EL (cell line): ENCODE data around the gene CLASP2.

Experiments used
- DNase-seq: peaks from one replicate; pipeline ENCODE4 v3.0.0-alpha.2; 2016

CLASP2 gene

DNA sequence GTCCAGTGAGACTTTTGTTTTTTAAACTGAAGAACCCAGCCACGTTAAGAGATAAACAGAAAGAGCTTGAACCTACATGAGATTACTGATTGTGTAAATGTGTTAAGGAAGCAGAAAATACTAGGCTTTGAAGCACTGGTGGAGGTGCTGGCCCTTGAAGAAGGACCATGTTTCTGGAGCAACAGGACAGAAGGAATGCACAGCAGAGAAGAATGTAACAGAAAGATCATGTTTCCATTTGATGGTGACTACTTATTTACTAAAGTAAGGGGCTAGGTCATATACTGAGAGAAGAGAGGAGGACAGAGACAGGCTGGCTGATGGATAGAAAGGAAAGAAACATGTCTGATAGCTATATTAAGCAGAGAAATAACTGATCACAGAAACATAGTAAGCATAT lies 88.8 kb downstream of the CLASP2 start:
- DNase-seq = no peak

DNA sequence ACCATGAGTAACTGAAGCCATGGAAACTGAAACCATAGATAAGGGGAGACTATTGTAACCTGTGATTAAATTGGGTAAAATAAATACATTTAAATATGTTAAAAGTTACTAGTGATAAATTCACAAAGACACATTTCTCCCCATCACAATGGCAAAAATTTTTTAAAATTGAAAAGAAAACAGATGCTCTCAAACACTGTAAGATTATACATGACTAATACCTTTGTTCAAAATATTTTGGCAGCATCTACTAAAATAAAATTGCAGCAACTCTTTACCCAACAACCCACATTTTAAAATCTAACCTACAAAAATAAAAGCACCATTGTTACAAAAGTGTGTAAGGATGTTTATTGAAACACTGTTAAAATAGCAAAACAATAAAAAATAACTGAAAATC lies 93.3 kb downstream of the CLASP2 start:
- DNase-seq = no peak

DNA sequence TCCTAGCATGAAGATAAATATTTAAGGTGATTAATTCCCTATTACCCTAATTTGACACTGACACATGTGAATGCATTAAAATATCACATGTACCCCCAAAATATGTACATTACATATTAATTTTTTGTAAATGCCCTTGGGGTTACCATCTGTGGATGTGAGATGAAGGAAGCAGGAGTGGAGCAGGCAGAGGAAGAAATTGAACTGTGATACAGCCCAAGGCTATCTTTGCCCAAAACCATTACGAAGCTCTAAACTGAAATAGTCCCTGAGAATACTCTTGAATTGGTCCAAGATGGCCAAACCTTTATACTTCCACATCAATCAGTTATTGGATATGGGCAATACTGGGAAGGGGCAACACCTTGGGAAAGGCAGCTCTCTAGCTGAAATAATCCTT lies 105.0 kb downstream of the CLASP2 start:
- no peak for DNase-seq

DNA sequence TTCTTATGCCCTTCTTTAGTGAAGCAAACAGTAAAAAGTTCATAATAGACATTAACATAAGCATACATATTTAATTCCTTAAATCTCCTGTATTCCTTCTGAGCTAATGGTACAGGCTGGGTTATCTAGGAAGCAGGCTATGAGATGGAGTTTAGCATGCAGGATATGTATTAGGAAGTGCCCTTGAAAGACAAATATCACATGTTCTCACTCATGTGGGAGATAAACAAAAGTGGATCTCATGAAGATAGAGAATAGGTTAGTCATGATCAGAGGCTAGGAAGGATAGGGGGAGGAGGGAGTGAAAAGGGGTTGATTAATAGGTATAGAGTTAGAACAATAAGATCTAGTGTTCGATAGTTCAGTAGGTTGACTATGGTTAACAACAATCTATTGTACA lies 105.4 kb downstream of the CLASP2 start:
- DNase-seq = no peak

DNA sequence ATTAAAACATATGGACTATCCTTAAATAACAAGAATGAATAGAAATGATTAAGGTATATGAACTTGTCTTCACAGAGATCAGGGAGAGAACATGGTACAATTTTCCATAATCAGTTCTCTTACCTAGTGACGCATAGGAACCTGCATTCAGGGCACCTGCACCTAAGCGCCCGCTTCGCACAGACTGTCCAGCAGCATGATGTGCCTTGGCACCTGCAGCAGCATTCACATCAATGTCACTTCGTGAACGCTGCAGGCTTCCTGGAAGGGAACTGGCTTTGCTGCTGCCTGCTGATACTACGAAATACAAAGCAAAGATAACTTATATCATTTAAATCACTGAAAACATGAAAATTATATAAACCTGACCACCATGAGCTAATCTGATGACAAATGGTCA lies 115.2 kb downstream of the CLASP2 start:
- no peak for DNase-seq

DNA sequence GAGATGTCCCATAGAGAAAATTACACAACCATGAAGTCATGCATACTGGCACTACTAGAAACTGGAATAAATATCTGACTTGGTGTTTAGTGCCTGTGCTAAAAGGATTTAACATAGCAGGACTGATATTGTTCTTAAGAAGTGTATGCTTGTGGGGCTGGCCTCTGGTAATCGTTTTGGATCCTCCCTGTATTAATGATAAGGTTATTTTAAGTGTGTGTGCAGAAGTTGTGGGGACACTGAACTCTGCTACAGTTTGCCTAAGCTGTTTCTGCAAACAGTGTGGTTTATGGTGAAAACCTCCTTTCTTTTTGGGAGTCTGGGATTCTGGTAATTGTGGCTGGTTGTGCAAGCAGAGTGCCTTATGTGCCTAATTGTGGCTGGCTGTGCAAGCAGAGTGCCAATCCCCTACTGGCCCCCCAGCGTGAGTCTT lies 120.8 kb downstream of the CLASP2 start:
- DNase-seq = no peak

DNA sequence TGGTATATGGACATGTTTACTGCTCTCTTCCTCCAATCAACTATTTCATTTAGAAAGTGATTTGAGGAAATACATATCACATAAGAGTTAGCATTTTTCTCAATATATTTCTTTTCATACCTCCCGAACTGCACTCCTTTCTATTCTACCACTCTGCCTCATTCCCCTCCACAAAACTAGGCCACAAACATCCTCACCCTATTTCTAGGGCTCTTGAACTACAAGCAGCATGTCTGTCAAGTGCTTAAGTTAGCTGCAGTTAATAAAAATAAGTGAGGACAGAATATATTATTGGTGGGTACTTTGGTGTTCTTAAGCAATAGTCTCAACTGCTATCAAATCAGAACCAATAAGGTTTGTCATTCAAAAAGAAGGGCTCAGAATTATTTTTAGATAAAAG lies 125.1 kb downstream of the CLASP2 start:
- DNase-seq = no peak

DNA sequence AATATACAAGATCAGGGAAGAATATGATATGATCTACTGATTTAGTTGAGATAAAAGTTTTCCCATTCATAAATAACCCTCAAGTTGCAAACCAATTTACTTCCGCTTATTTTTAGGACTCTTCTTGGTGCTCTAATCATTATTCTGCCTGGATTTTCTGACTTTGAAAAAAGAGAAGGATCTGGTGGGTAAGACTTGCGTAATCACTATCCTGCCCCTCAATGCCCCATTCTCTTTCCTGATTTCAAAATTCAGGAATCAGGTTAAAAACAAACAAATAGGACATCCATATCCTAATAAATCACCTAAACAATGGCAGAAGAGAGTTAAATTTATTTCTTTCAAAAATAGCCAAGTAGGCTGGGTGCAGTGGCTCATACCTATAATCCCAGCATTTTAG lies 127.5 kb downstream of the CLASP2 start:
- no peak for DNase-seq

DNA sequence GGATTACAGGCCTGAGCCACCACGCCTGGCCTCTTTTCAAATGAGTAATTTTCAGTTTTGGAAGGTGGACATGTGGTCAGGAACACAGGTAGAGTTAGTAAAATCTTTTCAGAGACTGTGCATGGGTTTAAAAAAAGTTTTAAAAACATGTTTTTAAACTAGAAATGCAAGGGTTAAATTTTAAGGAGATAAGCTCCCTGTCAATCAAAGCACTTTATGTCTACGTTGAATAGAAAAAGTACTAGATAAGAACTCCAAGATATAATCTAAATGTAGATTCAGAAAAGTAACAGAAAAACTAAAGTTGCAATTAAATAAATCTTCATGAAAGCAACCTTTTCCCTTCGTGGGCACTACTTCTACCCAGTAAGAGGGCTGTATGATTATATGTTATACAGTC lies 131.7 kb downstream of the CLASP2 start:
- DNase-seq = no peak

DNA sequence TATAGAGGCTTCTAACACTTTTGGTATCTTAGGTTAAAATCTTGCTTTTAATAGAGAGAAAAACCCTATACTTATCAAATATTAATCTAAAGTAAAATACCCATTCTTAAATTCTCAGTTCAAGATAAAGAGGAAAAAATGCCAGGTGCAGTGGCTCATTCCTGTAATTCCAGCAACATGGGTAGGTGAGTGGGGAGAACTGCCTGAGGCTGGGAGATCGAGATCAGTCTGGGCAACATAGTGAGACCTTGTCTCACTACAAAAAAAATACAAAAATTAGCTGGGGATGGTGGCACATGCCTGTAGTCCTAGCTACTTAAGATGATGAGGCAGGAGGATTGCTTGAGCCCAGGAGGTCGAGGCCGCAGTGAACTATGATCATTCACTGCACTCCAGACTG lies 135.8 kb downstream of the CLASP2 start:
- DNase-seq = no peak

DNA sequence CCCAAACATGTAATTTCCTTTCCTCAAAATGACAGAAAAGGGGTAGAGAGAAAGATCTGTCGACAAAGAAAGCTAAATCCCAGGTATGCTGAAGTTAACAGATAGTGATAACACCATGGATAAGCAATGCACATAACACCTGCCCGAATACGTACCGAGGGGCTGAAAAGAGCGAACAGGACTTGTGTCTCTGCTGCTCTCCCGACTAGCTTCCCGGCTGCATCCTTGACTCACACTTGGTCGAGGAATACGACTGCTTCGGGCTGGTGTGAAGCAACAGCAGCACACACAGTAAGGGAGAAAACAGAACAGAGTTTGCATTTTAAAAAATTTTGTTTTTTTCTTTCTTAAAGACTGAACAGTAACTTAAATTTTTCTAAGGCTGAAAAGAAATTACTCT lies 136.4 kb downstream of the CLASP2 start:
- no peak for DNase-seq

DNA sequence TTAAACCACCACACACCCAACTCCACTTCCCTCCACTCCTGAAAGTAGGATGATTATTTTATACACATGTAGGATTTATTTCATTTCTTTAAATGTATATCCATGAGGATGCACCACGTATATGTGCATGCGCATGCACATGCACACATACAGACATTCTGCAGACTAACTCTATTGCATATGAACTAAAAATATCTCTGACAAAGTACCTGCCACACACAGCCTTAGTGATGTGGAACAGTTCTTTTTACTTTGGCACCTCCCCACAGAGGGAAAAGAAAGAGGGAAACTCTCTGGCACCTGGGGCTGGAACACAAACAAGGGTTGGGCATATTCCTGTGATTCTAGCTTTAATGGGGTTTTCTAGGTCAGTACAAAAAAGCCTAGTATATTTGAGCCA lies 138.2 kb downstream of the CLASP2 start:
- no peak for DNase-seq

DNA sequence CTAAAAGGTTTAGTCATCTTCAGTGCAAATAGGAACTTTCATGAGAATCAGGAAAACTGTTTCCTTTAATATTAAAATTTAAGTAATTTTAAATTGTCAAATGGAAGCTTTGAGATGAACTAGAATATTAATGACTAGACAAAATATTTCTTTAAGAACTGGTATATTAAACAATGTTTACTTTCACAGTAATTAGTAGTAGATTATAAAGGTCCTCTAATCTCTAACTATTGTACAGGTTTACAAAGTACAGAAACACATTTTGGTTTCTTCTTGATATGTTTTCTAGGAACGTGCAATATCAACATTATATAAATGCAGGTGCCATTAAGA lies 138.9 kb downstream of the CLASP2 start:
- DNase-seq = no peak

DNA sequence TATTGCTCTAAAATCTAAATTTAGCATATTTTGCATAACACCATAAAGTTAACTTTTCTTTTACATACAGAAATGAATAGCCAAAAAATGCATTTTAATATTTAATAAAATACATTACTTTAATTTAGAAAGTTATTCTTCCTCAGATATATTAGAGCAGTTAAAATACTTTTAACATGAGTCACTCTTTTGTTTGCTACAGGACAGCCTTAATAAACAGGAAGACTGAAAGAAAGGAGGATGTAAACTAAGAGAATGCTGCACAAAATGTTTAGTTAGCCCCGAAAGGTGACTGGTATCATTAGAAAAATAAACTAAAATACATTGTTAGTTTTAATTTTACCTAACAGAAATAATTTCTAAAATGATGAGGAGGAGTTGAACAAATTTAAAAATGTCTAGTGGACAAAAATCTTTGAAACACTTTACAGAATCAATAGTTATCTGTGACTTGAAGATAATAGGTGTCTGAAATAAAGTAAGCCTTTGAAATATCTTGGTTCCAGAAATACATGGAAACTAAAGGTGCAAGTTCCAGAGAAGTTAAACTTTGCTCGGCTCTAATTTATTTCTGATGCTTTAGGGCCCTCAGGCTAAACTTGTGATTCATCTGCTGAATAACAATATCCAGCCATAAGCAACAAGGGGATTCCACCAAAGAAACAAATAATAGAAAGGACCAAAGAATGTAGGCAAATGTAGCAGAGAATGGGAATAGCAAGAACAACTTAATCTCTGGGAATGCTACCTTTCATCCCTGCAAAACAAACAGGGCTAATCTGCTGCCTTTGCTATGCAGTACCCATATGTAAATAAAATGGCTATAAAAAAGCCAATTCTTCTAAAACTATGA lies 139.5 kb downstream of the CLASP2 start:
- peak; percentile 72 for DNase-seq

DNA sequence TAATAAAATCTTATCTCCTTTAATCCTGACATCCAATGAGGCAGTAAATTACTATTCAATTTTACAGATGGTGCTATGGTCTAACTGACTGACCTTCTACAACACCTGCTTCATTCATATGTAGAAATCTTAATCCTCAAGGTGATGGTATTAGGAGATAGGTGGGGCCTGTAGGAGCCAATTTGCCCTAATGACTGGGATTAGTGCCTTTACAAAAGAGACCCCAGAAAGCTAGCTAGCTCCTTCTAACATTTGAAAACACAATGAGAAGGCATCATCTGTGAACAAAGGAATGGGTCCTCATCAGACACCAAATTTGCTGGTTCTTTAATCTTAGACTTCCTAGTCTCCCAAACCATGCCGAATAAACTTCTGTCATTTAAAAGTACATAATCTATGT lies 140.5 kb downstream of the CLASP2 start:
- DNase-seq = no peak

DNA sequence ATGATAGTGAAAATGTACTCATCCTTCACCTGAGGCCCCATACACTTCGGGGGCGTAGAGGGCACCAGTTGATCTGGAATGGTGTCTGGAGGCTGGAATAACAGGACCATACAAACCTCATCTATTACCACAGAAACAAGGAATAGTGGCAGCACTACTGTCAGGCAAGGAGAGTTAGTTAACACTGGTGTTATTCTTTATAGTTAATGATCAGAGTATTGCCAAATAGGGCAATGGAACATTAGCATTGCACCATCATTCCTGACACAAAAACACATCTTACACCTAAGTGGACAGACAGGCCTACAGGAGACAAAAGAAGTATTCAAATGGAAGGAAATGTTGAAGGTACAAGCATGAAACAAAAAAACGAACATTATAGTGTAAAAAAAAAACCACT lies 140.9 kb downstream of the CLASP2 start:
- DNase-seq = no peak

DNA sequence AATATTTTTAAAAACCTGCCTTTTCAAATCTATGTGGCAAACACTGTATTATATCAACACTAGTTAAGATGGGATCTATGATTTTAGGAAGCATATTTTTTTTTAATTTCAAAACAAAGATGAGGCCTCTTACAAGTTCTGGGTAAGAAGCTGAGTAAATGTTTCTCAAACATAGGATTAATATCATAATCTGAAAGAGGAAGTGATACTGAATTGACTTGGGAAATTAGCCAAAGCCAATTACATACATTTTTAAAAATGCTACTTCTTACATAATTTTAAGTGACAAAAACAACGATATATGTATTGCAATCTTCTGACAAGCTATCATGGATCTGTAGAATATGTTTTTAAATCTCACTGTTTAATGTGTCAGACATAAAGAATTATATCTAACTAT lies 142.7 kb downstream of the CLASP2 start:
- no peak for DNase-seq

DNA sequence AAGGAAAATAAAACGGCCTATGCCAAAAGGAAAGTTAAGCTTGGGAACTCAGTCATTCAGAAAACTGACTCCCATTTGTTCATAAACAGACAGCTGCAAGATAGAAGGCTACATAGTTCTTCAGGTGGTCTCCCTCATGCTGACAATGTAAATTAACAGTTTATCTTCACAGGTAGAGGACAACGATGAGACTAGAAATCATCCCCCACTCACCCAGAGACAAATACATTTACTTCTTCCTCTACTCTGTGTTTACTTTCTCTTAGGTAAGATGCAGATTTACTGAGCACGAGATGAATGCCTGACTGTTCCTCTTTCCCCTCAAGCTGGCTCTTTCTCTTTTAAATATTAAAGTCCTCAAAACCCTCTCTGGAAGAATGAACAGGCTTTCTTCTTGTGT lies 160.2 kb downstream of the CLASP2 start:
- DNase-seq = no peak

DNA sequence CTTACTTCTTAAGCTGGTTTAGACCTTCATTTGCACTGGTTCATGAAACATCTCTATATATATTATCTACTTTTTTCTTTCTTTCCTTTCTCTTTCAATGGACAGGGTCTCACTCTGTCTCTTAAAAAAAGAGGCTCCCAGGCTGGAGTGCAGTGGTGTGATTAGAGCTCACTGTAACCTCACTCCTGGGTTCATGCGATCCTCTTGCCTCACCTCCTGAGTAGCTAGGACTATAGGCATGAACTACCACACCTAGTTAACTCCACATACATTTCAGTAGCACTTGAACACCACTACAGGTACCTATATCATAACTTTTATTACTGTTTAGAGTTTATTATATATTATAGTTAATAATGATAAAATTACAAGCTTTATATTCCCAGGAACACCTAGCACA lies 160.8 kb downstream of the CLASP2 start:
- no peak for DNase-seq

DNA sequence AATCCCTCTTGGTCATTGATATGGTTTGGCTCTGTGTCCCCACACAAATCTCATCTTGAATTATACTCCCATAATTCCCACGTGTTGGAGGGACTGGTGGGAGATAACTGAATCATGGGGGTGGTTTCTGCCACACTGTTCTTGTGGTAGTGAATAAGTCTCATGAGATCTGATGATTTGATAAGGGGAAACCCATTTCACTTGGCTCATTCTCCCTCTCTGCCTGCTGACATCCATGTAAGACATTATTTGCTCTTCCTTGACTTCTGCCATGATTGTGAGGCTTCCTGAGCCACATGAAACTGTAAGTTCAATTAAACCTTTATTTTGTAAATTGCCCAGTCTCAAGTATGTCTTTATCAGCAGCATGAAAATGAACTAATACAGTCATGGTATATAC lies 171.0 kb downstream of the CLASP2 start:
- no peak for DNase-seq

DNA sequence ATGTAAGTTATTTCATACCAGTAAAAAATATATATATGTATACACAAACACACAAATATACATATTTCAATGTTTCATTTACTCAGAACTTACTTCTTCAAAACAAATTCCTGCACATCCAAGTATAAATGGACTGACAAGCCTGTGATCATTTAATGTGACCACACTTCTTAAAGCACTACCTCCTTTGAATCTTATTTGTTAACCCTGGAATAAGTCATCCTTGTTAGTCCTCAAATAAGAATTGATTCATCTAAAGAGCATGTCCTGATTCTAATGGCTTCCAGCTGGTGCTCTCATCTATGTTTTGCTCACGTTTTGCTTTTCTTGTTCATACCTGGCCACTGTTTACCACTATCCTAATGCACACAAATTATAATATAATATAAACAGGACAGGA lies 173.9 kb downstream of the CLASP2 start:
- peak; percentile 0 for DNase-seq

DNA sequence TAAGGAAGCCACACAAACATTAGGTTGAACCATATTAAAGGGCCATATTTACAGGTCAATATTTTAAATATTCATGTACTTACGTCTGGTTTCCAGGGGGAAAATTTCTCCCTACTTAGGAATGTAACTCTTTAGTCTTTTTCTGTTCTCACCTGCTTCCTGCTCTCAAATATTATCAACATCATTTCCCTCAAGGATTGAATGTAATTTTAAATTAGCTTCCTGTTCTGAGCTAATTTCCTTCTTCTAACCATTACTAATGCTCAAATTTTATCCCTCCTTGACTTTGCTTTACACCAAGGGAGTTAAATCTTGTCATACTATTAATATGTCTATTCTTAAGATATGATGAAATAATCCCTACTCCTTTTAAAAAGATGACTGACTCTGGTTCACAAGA lies 174.5 kb downstream of the CLASP2 start:
- DNase-seq = no peak

DNA sequence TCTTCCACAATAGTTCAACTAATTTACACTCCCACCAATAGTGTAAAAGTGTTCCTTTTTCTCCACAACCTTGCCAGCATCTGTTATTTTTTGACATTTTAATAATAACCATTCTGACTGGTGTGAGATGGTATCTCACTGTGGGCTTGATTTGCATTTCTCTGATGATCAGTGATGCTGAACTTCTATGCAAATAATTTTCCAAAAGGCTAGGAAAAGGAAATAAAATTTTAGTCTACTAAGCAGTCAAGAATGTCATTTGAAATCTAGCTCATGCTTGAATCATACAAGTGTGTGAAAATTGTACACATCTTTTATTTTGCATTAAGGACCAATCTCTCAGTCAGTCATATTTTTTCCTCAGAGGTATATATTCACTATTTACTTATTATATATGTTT lies 176.1 kb downstream of the CLASP2 start:
- DNase-seq = peak; percentile 1

DNA sequence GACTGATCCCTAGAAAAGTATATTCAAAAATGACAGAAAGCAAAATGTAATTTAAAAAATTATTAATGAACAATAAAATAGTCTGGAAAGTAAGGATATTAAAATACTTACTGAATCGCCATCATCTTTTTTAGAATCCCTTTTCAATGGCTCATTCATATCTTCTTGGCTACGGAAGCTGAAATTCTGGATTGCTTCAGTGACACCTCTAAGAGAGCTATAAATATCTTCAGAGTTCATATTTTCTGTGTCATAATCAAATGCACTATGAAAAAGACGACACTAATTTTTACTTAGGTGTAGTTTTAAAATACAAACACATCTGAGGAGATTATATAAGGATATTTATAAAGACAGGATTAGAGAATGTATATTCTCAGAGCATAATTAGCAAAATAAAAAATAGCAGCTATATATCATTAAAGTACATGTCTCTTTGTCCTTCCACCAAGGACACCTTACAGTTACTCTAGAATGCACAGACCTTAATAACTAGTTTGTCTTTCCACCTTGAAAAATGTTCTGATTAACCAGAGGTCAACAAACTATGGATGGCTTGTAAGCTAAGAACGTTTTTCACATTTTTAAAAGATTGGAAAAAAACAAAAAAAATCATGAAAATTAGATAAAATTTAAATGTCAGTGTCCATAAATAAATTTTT lies 179.2 kb downstream of the CLASP2 start:
- no peak for DNase-seq

DNA sequence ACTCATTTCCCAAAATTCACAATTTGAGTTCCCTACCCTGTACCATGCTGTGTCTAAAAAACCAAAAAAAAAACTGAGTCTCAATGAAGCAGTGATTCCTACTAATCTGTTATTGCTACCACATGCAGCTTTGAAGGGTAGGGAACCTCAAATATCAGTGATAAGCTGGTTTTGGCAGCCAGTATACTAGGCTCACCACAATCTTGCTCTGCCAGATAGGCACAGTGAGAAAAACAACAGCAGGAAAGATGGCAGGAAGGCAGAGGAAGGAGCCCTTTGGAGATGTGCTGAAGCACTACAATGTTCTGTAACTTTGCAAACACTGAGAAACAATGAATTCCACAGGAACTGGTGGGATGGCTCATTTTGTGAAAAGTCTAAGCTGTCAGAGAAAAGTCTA lies 180.9 kb downstream of the CLASP2 start:
- DNase-seq = no peak
